Glutamatergic neuron (in vitro differentiated cells): Measurements from ENCODE around the gene TNS3. TPM values are rescaled to one million over a fixed set of nuclear protein-coding genes. Genes with fewer than 3 reads are reported as not detected.

Experiments
- DNase-seq: peaks from one replicate; pipeline ENCODE4 v3.0.0; 2022
- H3K27ac Mint-ChIP-seq: one replicate; pipeline ENCODE4 v1.8.0; 2020; ENCODE audit warnings: mild to moderate bottlenecking, mixed read lengths, inconsistent platforms; ENCODE audit not compliant: unreplicated experiment
- H3K27me3 Mint-ChIP-seq: one replicate; pipeline ENCODE4 v1.8.0; 2020; ENCODE audit warnings: mild to moderate bottlenecking, moderate library complexity, mixed read lengths, inconsistent platforms; ENCODE audit not compliant: unreplicated experiment
- H3K36me3 Mint-ChIP-seq: one replicate; pipeline ENCODE4 v1.8.0; 2020; ENCODE audit warnings: mild to moderate bottlenecking, mixed read lengths, inconsistent platforms; ENCODE audit not compliant: unreplicated experiment
- H3K4me1 Mint-ChIP-seq: one replicate; pipeline ENCODE4 v1.8.0; 2020; ENCODE audit warnings: mild to moderate bottlenecking, low read depth, mixed read lengths, inconsistent platforms; ENCODE audit not compliant: unreplicated experiment
- H3K4me3 Mint-ChIP-seq: one replicate; pipeline ENCODE4 v1.8.0; 2020; ENCODE audit warnings: mild to moderate bottlenecking, mixed read lengths, inconsistent platforms; ENCODE audit not compliant: unreplicated experiment
- H3K9me3 Mint-ChIP-seq: one replicate; pipeline ENCODE4 v1.8.0; 2020; ENCODE audit warnings: mild to moderate bottlenecking, moderate library complexity, mixed read lengths, inconsistent platforms; ENCODE audit not compliant: unreplicated experiment
- CTCF ChIP-seq: fragments of 200-600 bp; sonication (generic); IDR thresholded peaks from one replicate; pipeline ENCODE4 v1.5.0; 2021; ENCODE audit not compliant: partially characterized antibody, unreplicated experiment
- total RNA-seq: library from RNA; stranded (reverse); fragmentation: NEBNext Ultra II Directional; extraction: Animal tissue kit (Norgen Biotek cat#: 25700); gene quantifications from one replicate; pipeline ENCODE4 v1.2.1, GENCODE V29; 2021; ENCODE audit not compliant: unreplicated experiment

TNS3 gene
- total RNA-seq, 1 donor from 2014 or later: 3.8 TPM

- TF ChIP-seq CTCF: no peak
- no peaks in the 10 kb centered on the region for H3K36me3 Mint-ChIP-seq
- H3K9me3 Mint-ChIP-seq: peaks cover under 1% of the 10 kb centered on the region
- peaks cover 14% of the 10 kb centered on the region for H3K27me3 Mint-ChIP-seq
- H3K27ac Mint-ChIP-seq: no peak overlapping the region
- peak overlapping the region; percentile 88 for H3K4me3 Mint-ChIP-seq
- H3K4me1 Mint-ChIP-seq: peaks cover 8% of the 10 kb centered on the region
- no peak for DNase-seq
These were observed 1.0 kb downstream of the TNS3 start for GRCh38 chr7:47580811-47581331.

GRCh38 chr7:47580175-47580706 lies 1.7 kb downstream of the TNS3 start:
- TF ChIP-seq CTCF: no peak
- H3K4me1 Mint-ChIP-seq: peaks cover 8% of the 10 kb centered on the region
- no peaks in the 10 kb centered on the region for H3K36me3 Mint-ChIP-seq
- peaks cover 14% of the 10 kb centered on the region for H3K27me3 Mint-ChIP-seq
- H3K27ac Mint-ChIP-seq: no peak overlapping the region
- H3K4me3 Mint-ChIP-seq: peak overlapping the region; percentile 88
- no peak for DNase-seq
- peaks cover 3% of the 10 kb centered on the region for H3K9me3 Mint-ChIP-seq

GRCh38 chr7:47579458-47579857 lies 2.5 kb downstream of the TNS3 start:
- no peak for TF ChIP-seq CTCF
- H3K4me3 Mint-ChIP-seq: no peak overlapping the region
- peaks cover 3% of the 10 kb centered on the region for H3K9me3 Mint-ChIP-seq
- no peaks in the 10 kb centered on the region for H3K36me3 Mint-ChIP-seq
- no peak for DNase-seq
- H3K27me3 Mint-ChIP-seq: peaks cover 12% of the 10 kb centered on the region
- no peak overlapping the region for H3K27ac Mint-ChIP-seq
- H3K4me1 Mint-ChIP-seq: peaks cover 8% of the 10 kb centered on the region

GRCh38 chr7:47578579-47579270 lies 3.2 kb downstream of the TNS3 start:
- H3K27me3 Mint-ChIP-seq: peaks cover 11% of the 10 kb centered on the region
- TF ChIP-seq CTCF: no peak
- H3K4me3 Mint-ChIP-seq: no peak overlapping the region
- H3K4me1 Mint-ChIP-seq: peaks cover 8% of the 10 kb centered on the region
- no peak for DNase-seq
- H3K36me3 Mint-ChIP-seq: no peaks in the 10 kb centered on the region
- peaks cover 3% of the 10 kb centered on the region for H3K9me3 Mint-ChIP-seq
- H3K27ac Mint-ChIP-seq: no peak overlapping the region

- H3K27me3 Mint-ChIP-seq: peaks cover 7% of the 10 kb centered on the region
- no peak for TF ChIP-seq CTCF
- peaks cover 3% of the 10 kb centered on the region for H3K9me3 Mint-ChIP-seq
- no peaks in the 10 kb centered on the region for H3K36me3 Mint-ChIP-seq
- no peak for DNase-seq
- no peak overlapping the region for H3K27ac Mint-ChIP-seq
- peaks cover 6% of the 10 kb centered on the region for H3K4me1 Mint-ChIP-seq
- H3K4me3 Mint-ChIP-seq: no peak overlapping the region
These were observed 4.5 kb downstream of the TNS3 start for GRCh38 chr7:47577321-47577919.
